IPS-20b (cell line): ENCODE measurements around the gene SOX18.
A peak's percentile ranks its signal among the peaks of the same experiment; 100 is the strongest.

Source experiments
- H3K27ac ChIP-seq: one replicate; pipeline ENCODE4 v1.5.1; 2013; ENCODE audit warnings: low read length
- H3K27me3 ChIP-seq: 2 replicates; pipeline ENCODE4 v1.6.1; 2013; ENCODE audit warnings: mild to moderate bottlenecking, low read length, inconsistent platforms; ENCODE audit not compliant: insufficient read depth
- H3K36me3 ChIP-seq: 2 replicates; pipeline ENCODE4 v1.6.1; 2013; ENCODE audit warnings: low read depth, mild to moderate bottlenecking, inconsistent platforms, low read length, moderate library complexity; ENCODE audit not compliant: insufficient read depth
- H3K4me1 ChIP-seq: 2 replicates; pipeline ENCODE4 v1.6.1; 2013; ENCODE audit warnings: mild to moderate bottlenecking, control low read depth, inconsistent platforms, low read length, moderate library complexity; ENCODE audit not compliant: insufficient read depth
- H3K4me3 ChIP-seq: 2 replicates; pipeline ENCODE4 v1.5.1; 2013; ENCODE audit warnings: mild to moderate bottlenecking, low read length, inconsistent platforms
- H3K9ac ChIP-seq: 2 replicates; pipeline ENCODE4 v1.6.1; 2013; ENCODE audit warnings: low read depth, mild to moderate bottlenecking, inconsistent platforms, low read length, moderate library complexity
- H3K9me3 ChIP-seq: 2 replicates; pipeline ENCODE4 v1.6.1; 2013; ENCODE audit warnings: mild to moderate bottlenecking, low read depth, low read length, inconsistent platforms; ENCODE audit not compliant: insufficient read depth

The SOX18 gene

GRCh38 chr20:64045346-64046011, 4.0 kb downstream of the SOX18 start:
- H3K9me3 ChIP-seq: no peaks in the 10 kb centered on the region
- peaks cover 93% of the 10 kb centered on the region for H3K27me3 ChIP-seq
- no peaks in the 10 kb centered on the region for H3K36me3 ChIP-seq
- H3K27ac ChIP-seq: no peak overlapping the region
- no peak overlapping the region for H3K4me3 ChIP-seq
- H3K4me1 ChIP-seq: no peaks in the 10 kb centered on the region
- no peak overlapping the region for H3K9ac ChIP-seq

- no peaks in the 10 kb centered on the region for H3K36me3 ChIP-seq
- no peak overlapping the region for H3K9ac ChIP-seq
- H3K9me3 ChIP-seq: no peaks in the 10 kb centered on the region
- no peak overlapping the region for H3K4me3 ChIP-seq
- H3K4me1 ChIP-seq: no peaks in the 10 kb centered on the region
- peaks cover 93% of the 10 kb centered on the region for H3K27me3 ChIP-seq
- no peak overlapping the region for H3K27ac ChIP-seq
These were observed 4.8 kb downstream of the SOX18 start for GRCh38 chr20:64044484-64045247.

GRCh38 chr20:64043768-64044167, 5.7 kb downstream of the SOX18 start:
- H3K36me3 ChIP-seq: no peaks in the 10 kb centered on the region
- peaks cover 97% of the 10 kb centered on the region for H3K27me3 ChIP-seq

GRCh38 chr20:64042054-64042781, 7.2 kb downstream of the SOX18 start:
- peaks cover 97% of the 10 kb centered on the region for H3K27me3 ChIP-seq
- H3K4me1 ChIP-seq: no peaks in the 10 kb centered on the region

More at GRCh38 chr20:64043768-64044167, 5.7 kb downstream of the SOX18 start:
- Histone ChIP-seq H3K9me3 (no peaks in the 10 kb centered on the region), H3K9ac (no peak overlapping the region), H3K4me1 (no peaks in the 10 kb centered on the region), H3K27ac (no peak overlapping the region), H3K4me3 (no peak overlapping the region)

GRCh38 chr20:64041781-64042053, 7.7 kb downstream of the SOX18 start:
- Histone ChIP-seq H3K4me1 (no peaks in the 10 kb centered on the region; the same call in 1 of the 2 replicates), H3K36me3 (no peaks in the 10 kb centered on the region), H3K9ac (no peak overlapping the region), H3K27ac (no peak overlapping the region), H3K4me3 (peak overlapping the region; percentile 56; the same call in 1 of the 2 replicates), H3K9me3 (no peaks in the 10 kb centered on the region), H3K27me3 (peaks cover 97% of the 10 kb centered on the region)

More at GRCh38 chr20:64042054-64042781, 7.2 kb downstream of the SOX18 start:
- H3K9ac ChIP-seq: no peak overlapping the region
- H3K4me3 ChIP-seq: peak overlapping the region; percentile 56; the same call in 1 of the 2 replicates
- no peaks in the 10 kb centered on the region for H3K36me3 ChIP-seq
- H3K27ac ChIP-seq: no peak overlapping the region
- H3K9me3 ChIP-seq: no peaks in the 10 kb centered on the region

GRCh38 chr20:64041040-64041780, 8.2 kb downstream of the SOX18 start:
- Histone ChIP-seq H3K36me3 (no peaks in the 10 kb centered on the region), H3K4me3 (no peak overlapping the region), H3K9me3 (no peaks in the 10 kb centered on the region), H3K27ac (no peak overlapping the region), H3K27me3 (peaks cover 97% of the 10 kb centered on the region), H3K9ac (no peak overlapping the region), H3K4me1 (no peaks in the 10 kb centered on the region; the same call in 1 of the 2 replicates)

GRCh38 chr20:64040231-64041039, 9.0 kb downstream of the SOX18 start:
- Histone ChIP-seq H3K27ac (no peak overlapping the region), H3K9me3 (no peaks in the 10 kb centered on the region), H3K27me3 (peaks cover 89% of the 10 kb centered on the region), H3K4me3 (no peak overlapping the region), H3K4me1 (peaks cover 2% of the 10 kb centered on the region; the same call in 1 of the 2 replicates), H3K36me3 (no peaks in the 10 kb centered on the region), H3K9ac (no peak overlapping the region)

- peak overlapping the region; percentile 65 for H3K4me3 ChIP-seq
- H3K36me3 ChIP-seq: no peaks in the 10 kb centered on the region
- H3K27ac ChIP-seq: no peak overlapping the region
- H3K27me3 ChIP-seq: peaks cover 80% of the 10 kb centered on the region
- H3K9me3 ChIP-seq: no peaks in the 10 kb centered on the region
- no peak overlapping the region for H3K9ac ChIP-seq
- peaks cover 4% of the 10 kb centered on the region; the same call in 1 of the 2 replicates for H3K4me1 ChIP-seq
These were observed 9.9 kb downstream of the SOX18 start for GRCh38 chr20:64039293-64040160.

GRCh38 chr20:64038565-64039292, 10.7 kb downstream of the SOX18 start:
- Histone ChIP-seq H3K27me3 (peaks cover 72% of the 10 kb centered on the region), H3K4me1 (peaks cover 4% of the 10 kb centered on the region; the same call in 1 of the 2 replicates), H3K4me3 (peak overlapping the region; percentile 65), H3K9ac (no peak overlapping the region), H3K9me3 (no peaks in the 10 kb centered on the region), H3K27ac (no peak overlapping the region), H3K36me3 (no peaks in the 10 kb centered on the region)

- Histone ChIP-seq H3K27ac (no peak overlapping the region), H3K9ac (no peak overlapping the region), H3K4me1 (peaks cover 4% of the 10 kb centered on the region; the same call in 1 of the 2 replicates), H3K9me3 (no peaks in the 10 kb centered on the region), H3K4me3 (peak overlapping the region; percentile 65; the same call in 1 of the 2 replicates), H3K36me3 (no peaks in the 10 kb centered on the region), H3K27me3 (peaks cover 67% of the 10 kb centered on the region)
These were observed 11.2 kb downstream of the SOX18 start for GRCh38 chr20:64038224-64038564.
